ENCODE data around the gene ULBP2. TPM values are rescaled to one million over a fixed set of nuclear protein-coding genes. Genes with fewer than 3 reads are reported as not detected.
"Not testable (repeated sequence)": the region's sequence is repeated elsewhere in the genome, so short reads cannot be mapped to it uniquely, and the experiment has no call there.

ULBP2 gene
- total RNA-seq, 2 experiments from 2014 or later: 0.60 to 2.6 TPM

- TF ChIP-seq CTCF (conservative IDR thresholded peaks at IDR 0.05; ENCODE audit: low read length) (no peak), EZH2phosphoT487 (IDR thresholded peaks at IDR 0.05; ENCODE audit: borderline replicate concordance, low read depth, low read length) (no peak)
- Histone ChIP-seq H3K27ac (ENCODE audit: low read depth, low read length, poor library complexity, severe bottlenecking) (no peak overlapping the region), H3K4me1 (ENCODE audit: insufficient read depth, low read length, poor library complexity, severe bottlenecking) (peaks cover 2% of the 10 kb centered on the region), H3K9me2 (ENCODE audit: insufficient read depth, low read length) (no peaks in the 10 kb centered on the region), H2AFZ (ENCODE audit: low read length) (no peak overlapping the region), H3K9me3 (ENCODE audit: low read length) (no peaks in the 10 kb centered on the region), H3K4me2 (ENCODE audit: low read length) (no peak overlapping the region), H3K79me2 (ENCODE audit: insufficient read depth, low read depth, low read length) (no peaks in the 10 kb centered on the region), H3K36me3 (ENCODE audit: insufficient read depth, low read length) (no peaks in the 10 kb centered on the region), H4K20me1 (ENCODE audit: insufficient read depth, low read length) (no peaks in the 10 kb centered on the region), H3K4me3 (ENCODE audit: low read depth, low read length, poor library complexity, severe bottlenecking) (no peak overlapping the region)
- ChIA-PET POLR2A (no interaction called here), CTCF (ENCODE audit: unreplicated experiment) (no interaction called here)
- no peak for DNase-seq (ENCODE audit: low spot score)
- intact Hi-C loops (cut with micrococcal nuclease; ENCODE audit: unreplicated experiment): no loop called here
- no TSS peak for BruUV-seq (replicated peaks)
Observed at GRCh38 chr6:149969635-149970034, 27.8 kb downstream of the ULBP2 start.

DNA sequence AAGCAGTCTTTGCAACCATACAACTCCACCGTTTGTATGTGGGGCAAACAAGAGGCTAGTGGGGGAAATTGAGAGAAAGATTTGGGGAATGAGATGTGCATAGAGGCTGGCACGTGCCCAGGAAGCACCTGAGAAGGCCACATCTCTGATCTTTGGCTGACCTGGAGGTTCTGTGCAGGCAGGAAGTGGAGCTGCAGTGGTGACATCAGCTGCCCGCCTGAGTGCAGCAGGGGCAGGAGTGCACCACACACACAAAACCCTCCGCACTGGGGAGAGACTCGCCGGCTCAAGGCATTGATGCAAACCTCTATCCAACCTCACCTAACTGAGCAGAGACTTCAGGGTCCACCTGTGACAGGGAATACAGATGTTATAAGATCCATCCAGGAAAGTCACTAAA is 32.6 kb downstream of the ULBP2 start:
- BruUV-seq (replicated peaks); DNase-seq (ENCODE audit: low spot score); CTCF ChIA-PET (ENCODE audit: unreplicated experiment): not testable (repeated sequence)

DNA sequence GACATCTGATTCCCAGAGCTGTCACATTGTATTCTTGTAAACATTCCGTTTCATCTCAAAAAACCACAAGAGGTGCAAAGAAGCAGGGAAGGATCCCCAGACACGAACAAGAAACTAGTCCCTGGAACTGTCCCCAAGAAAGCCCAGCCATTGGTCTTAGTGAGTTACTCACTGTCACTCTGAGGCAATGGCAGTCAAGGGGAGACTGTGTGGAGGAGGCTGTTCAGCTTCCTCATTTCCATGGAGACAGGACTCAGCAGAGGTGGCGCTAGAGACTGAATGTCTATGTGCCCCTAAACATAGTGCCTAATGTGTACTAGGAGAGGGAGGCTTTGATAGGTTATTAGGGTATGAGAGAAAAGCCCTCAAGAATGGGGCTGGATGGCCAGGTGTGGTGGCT is 33.0 kb downstream of the ULBP2 start:
- Histone ChIP-seq H3K9me3 (ENCODE audit: low read length) (no peaks in the 10 kb centered on the region), H3K4me2 (ENCODE audit: low read length) (no peak overlapping the region), H3K9me2 (ENCODE audit: insufficient read depth, low read length) (no peaks in the 10 kb centered on the region), H2AFZ (ENCODE audit: low read length) (no peak overlapping the region), H3K4me3 (ENCODE audit: low read depth, low read length, poor library complexity, severe bottlenecking) (no peak overlapping the region), H3K27ac (ENCODE audit: low read depth, low read length, poor library complexity, severe bottlenecking) (no peak overlapping the region), H3K36me3 (ENCODE audit: insufficient read depth, low read length) (no peaks in the 10 kb centered on the region), H3K4me1 (ENCODE audit: insufficient read depth, low read length, poor library complexity, severe bottlenecking) (no peaks in the 10 kb centered on the region), H3K79me2 (ENCODE audit: insufficient read depth, low read depth, low read length) (no peaks in the 10 kb centered on the region), H4K20me1 (ENCODE audit: insufficient read depth, low read length) (no peaks in the 10 kb centered on the region)
- no TSS peak for BruUV-seq (replicated peaks)
- DNase-seq (ENCODE audit: low spot score): no peak
- no peak for TF ChIP-seq EZH2phosphoT487 (IDR thresholded peaks at IDR 0.05; ENCODE audit: borderline replicate concordance, low read depth, low read length)
- TF ChIP-seq CTCF (conservative IDR thresholded peaks at IDR 0.05; ENCODE audit: low read length): no peak
- intact Hi-C loops (cut with micrococcal nuclease; ENCODE audit: unreplicated experiment): no loop called here
- CTCF ChIA-PET (ENCODE audit: unreplicated experiment): no interaction called here
- POLR2A ChIA-PET: no interaction called here

More for the DNA sequence above, 32.6 kb downstream of the ULBP2 start:
- H3K9me2 ChIP-seq (ENCODE audit: insufficient read depth, low read length); H3K4me2 ChIP-seq (ENCODE audit: low read length); H3K9me3 ChIP-seq (ENCODE audit: low read length); H3K4me1 ChIP-seq (ENCODE audit: insufficient read depth, low read length, poor library complexity, severe bottlenecking); H3K36me3 ChIP-seq (ENCODE audit: insufficient read depth, low read length); H3K27ac ChIP-seq (ENCODE audit: low read depth, low read length, poor library complexity, severe bottlenecking); H4K20me1 ChIP-seq (ENCODE audit: insufficient read depth, low read length); POLR2A ChIA-PET; H3K79me2 ChIP-seq (ENCODE audit: insufficient read depth, low read depth, low read length); H2AFZ ChIP-seq (ENCODE audit: low read length); H3K4me3 ChIP-seq (ENCODE audit: low read depth, low read length, poor library complexity, severe bottlenecking); intact Hi-C loops (cut with micrococcal nuclease; ENCODE audit: unreplicated experiment): not testable (repeated sequence)
